HepG2 (cell line): ENCODE data around the gene FAM13B. TPM values are rescaled to one million over a fixed set of nuclear protein-coding genes. Genes with fewer than 3 reads are reported as not detected.

ENCODE experiments used
- ATAC-seq: fragments of 200-7000 bp; cut with Tn5 transposase; 3 replicates; pipeline ENCODE4 v1.9.1; 2020; ENCODE audit warnings: mild to moderate bottlenecking, moderate library complexity
- BruUV-seq: library from RNA; stranded (reverse); fragments of 400-500 nt; replicated peaks from 2 replicates; lab custom pipeline; 2021; lab: Mats Ljungman, UMichigan
- CTCF ChIA-PET: fragments of 300-600 bp; formaldehyde crosslinking; extraction: SDS; loops from one replicate; lab custom pipeline; 2021; ENCODE audit warnings: low total read pairs, inconsistent platforms, low intra/inter-chr PET ratio; lab: Yijun Ruan, JAX
- POLR2A ChIA-PET: fragments of 350-600 bp; sonication (Branson Sonifier 250); formaldehyde crosslinking; loops from one replicate; lab custom pipeline; 2020; ENCODE audit warnings: antibody characterized with exemption, inconsistent platforms; lab: Yijun Ruan, JAX
- DNase-seq: peaks from one replicate; pipeline ENCODE4 v3.0.0-alpha.2; 2015; ENCODE audit warnings: low spot score
- FAIRE-seq: peaks from 3 replicates; lab custom pipeline; 2011; peaks lifted over from hg19 to GRCh38; lab: Jason Lieb, UNC
- H2AFZ ChIP-seq: one replicate; pipeline ENCODE4 v1.6.1; 2011; ENCODE audit warnings: low read length, inconsistent platforms
- H3K27ac ChIP-seq: fragments of 300-600 bp; 3 replicates; pipeline ENCODE4 v1.8.0; 2011; ENCODE audit warnings: mixed run types, mild to moderate bottlenecking, mixed read lengths, low read length, inconsistent platforms; ENCODE audit not compliant: insufficient read depth; ENCODE audit errors: extremely low read length
- H3K27me3 ChIP-seq, 2 experiments: fragments of 200-600 bp in 1 of 2; 2 replicates in 1 of 2; 3 replicates in 1 of 2; pipeline versions ENCODE4 v1.6.0 to v1.8.0; 2011; ENCODE audit warnings: low read length in 2 of 2, mild to moderate bottlenecking in 2 of 2, moderate library complexity in 2 of 2, inconsistent platforms in 1 of 2; ENCODE audit not compliant: insufficient read depth in 2 of 2, control insufficient read depth in 1 of 2
- H3K36me3 ChIP-seq, 2 experiments: fragments of 200-600 bp in 1 of 2; replicated peaks in 1 of 2; 2 replicates in 1 of 2; 3 replicates in 1 of 2; pipeline versions ENCODE4 v1.5.1 to v1.8.0; 2011; ENCODE audit warnings: low read length in 2 of 2, inconsistent platforms in 1 of 2; ENCODE audit not compliant: insufficient read depth in 2 of 2, control insufficient read depth in 1 of 2
- H3K4me1 ChIP-seq: 2 replicates; pipeline ENCODE4 v1.5.1; 2012; ENCODE audit warnings: low read length, inconsistent platforms; ENCODE audit not compliant: insufficient read depth
- H3K4me2 ChIP-seq: 2 replicates; pipeline ENCODE4 v1.6.0; 2011; ENCODE audit warnings: low read depth, low read length, inconsistent platforms
- H3K4me3 ChIP-seq, 3 experiments: fragments of 200-600 bp in 1 of 3; sonication (generic), shearing (Covaris generic) in 1 of 3; replicated peaks in 1 of 3; 2 replicates each; pipeline ENCODE4 v1.5.1; 2011 to 2016; ENCODE audit warnings: low read length in 3 of 3, inconsistent platforms in 2 of 3, low read depth in 2 of 3, mild to moderate bottlenecking in 2 of 3, control low read depth in 1 of 3, mixed read lengths in 1 of 3; ENCODE audit not compliant: insufficient read depth in 1 of 3
- H3K79me2 ChIP-seq: one replicate; pipeline ENCODE4 v1.6.1; 2011; ENCODE audit warnings: low read length, inconsistent platforms; ENCODE audit not compliant: insufficient read depth
- H3K9ac ChIP-seq: 2 replicates; pipeline ENCODE4 v1.6.0; 2011; ENCODE audit warnings: mild to moderate bottlenecking, low read depth, low read length, inconsistent platforms; ENCODE audit not compliant: insufficient read depth
- H3K9me3 ChIP-seq: 2 replicates; pipeline ENCODE4 v1.5.1; 2012; ENCODE audit warnings: mild to moderate bottlenecking, low read length
- H4K20me1 ChIP-seq: 2 replicates; pipeline ENCODE4 v1.6.0; 2011; ENCODE audit warnings: inconsistent platforms, mild to moderate bottlenecking, low read length, moderate library complexity; ENCODE audit not compliant: insufficient read depth
- CEBPG ChIP-seq: IDR thresholded peaks from 2 replicates; pipeline ENCODE4 v1.6.1; 2016
- NFE2L2 ChIP-seq: fragments of 150-350 bp; IDR thresholded peaks from 2 replicates; pipeline ENCODE4 v1.6.1; 2014; ENCODE audit warnings: low read length
- SATB2 ChIP-seq: sonication (generic); formaldehyde crosslinking; IDR thresholded peaks from 2 replicates; pipeline ENCODE4 v1.5.0; 2020; ENCODE audit warnings: missing genetic modification reagents
- SP140L ChIP-seq: sonication (generic); formaldehyde crosslinking; IDR thresholded peaks from 2 replicates; pipeline ENCODE4 v1.4.0; 2020; ENCODE audit warnings: missing genetic modification reagents, borderline replicate concordance
- THAP11 ChIP-seq: IDR thresholded peaks from 2 replicates; pipeline ENCODE4 v1.6.1; 2016; ENCODE audit warnings: missing biosample characterization, missing genetic modification reagents
- ZBTB20 ChIP-seq: sonication (generic); formaldehyde crosslinking; IDR thresholded peaks from 2 replicates; pipeline ENCODE4 v1.8.1; 2023; ENCODE audit warnings: missing genetic modification reagents, low read depth, mild to moderate bottlenecking, borderline replicate concordance
- ZNF326 ChIP-seq: sonication (generic); formaldehyde crosslinking; IDR thresholded peaks from 2 replicates; pipeline ENCODE4 v1.4.0; 2020; ENCODE audit warnings: missing genetic modification reagents, borderline replicate concordance
- ZNF337 ChIP-seq: sonication (generic); formaldehyde crosslinking; IDR thresholded peaks from 2 replicates; pipeline ENCODE4 v1.5.1; 2020; ENCODE audit warnings: missing genetic modification reagents, low read depth, mild to moderate bottlenecking, borderline replicate concordance
- ZNF510 ChIP-seq: sonication (generic); formaldehyde crosslinking; IDR thresholded peaks from 2 replicates; pipeline ENCODE4 v1.4.0; 2020; ENCODE audit warnings: low read depth, mild to moderate bottlenecking, missing genetic modification reagents
- WGBS: methylation state at CpG from one replicate; pipeline ENCODE4 v1.1.6; 2017; ENCODE audit warnings: low lambda C conversion rate; 5-methylcytosine and 5-hydroxymethylcytosine counted together
- in situ Hi-C: cut with HindIII; loops from 2 replicates; pipeline ENCODE4 v1.10.0; 2017; ENCODE audit warnings: low pct_unique_long_range_greater_than_20kb; ENCODE audit not compliant: extremely low pct_ligation_motif_present
- intact Hi-C: fragments of 100-400 bp; cut with micrococcal nuclease; formaldehyde crosslinking; loops from one replicate; pipeline ENCODE4 v1.10.0; 2022; ENCODE audit not compliant: unreplicated experiment
- polyA plus RNA-seq, 8 experiments: library from polyadenylated mRNA; depleted of rRNA in 3 of 8; stranded (reverse) in 7 of 8; unstranded in 1 of 8; fragments of >200 nt; fragmentation: Illumina TruSeq in 4 of 8; extraction: Trizol in 4 of 8; gene quantifications; 2 replicates each; pipeline versions ENCODE4 v1.2.1 to v1.2.3, GENCODE V29; 2011 to 2016; ENCODE audit warnings: low read depth in 4 of 8, missing spikeins in 1 of 8, mixed read lengths in 1 of 8; ENCODE audit not compliant: insufficient read depth in 1 of 8
- total RNA-seq, 5 experiments: library from RNA; depleted of rRNA; stranded (reverse); fragments of >200 nt; fragmentation: Illumina TruSeq; extraction: Trizol; gene quantifications; 2 replicates each; pipeline ENCODE4 v1.2.3, GENCODE V29; 2016; ENCODE audit warnings: low read depth in 1 of 5
- TF ChIP-seq, protein P1 (sequence below): sonication (generic); formaldehyde crosslinking; IDR thresholded peaks from 2 replicates; pipeline ENCODE4 v1.5.0; 2020; ENCODE audit warnings: mild to moderate bottlenecking, missing genetic modification reagents, borderline replicate concordance
- TF ChIP-seq, protein P2 (sequence below): sonication (generic); IDR thresholded peaks from 2 replicates; pipeline ENCODE4 v1.6.1; 2016; ENCODE audit warnings: low read depth, borderline replicate concordance
- TF ChIP-seq, protein P3 (sequence below), 2 experiments: sonication (generic) in 1 of 2; formaldehyde crosslinking in 1 of 2; IDR thresholded peaks; 2 replicates each; pipeline versions ENCODE4 v1.4.0 to v1.6.1; 2016 to 2020; ENCODE audit warnings: borderline replicate concordance in 1 of 2, low read depth in 1 of 2, mild to moderate bottlenecking in 1 of 2, missing genetic modification reagents in 1 of 2

Gene FAM13B
- total and polyA plus RNA-seq, 2 of the 13 experiments (the other 11 are each of a cell fraction or from before 2014, with no cell fraction given): 6.9 to 11.5 TPM

DNA sequence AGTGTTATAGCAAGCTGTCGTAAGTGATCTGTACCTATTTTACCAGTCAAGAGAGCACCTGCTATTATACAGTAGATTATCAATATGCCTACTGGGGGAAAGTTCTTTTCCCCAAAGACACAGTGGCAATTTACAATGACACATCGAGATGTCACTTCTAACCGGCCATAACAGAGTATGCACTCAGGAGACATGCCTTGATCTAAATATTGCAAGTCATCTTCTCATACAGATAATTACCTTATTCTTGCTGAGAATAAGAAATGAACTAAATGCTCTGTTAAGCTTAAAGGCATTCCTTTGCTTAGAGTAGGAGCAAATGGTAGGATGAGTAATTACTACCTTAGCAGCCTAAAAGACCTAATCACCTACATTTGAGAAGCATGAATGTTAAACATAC lies 72.1 kb downstream of the FAM13B start:
- Histone ChIP-seq H3K36me3 (peaks cover 10 to 33% of the 10 kb centered on the region in 2 experiments; a peak in 4 of 5 replicates), H3K79me2 (no peaks in the 10 kb centered on the region), H3K27me3 (no peaks in the 10 kb centered on the region), H3K27ac (no peak overlapping the region), H3K4me1 (no peaks in the 10 kb centered on the region), H4K20me1 (no peaks in the 10 kb centered on the region), H3K4me2 (no peak overlapping the region), H3K4me3 (no peak overlapping the region), H2AFZ (no peak overlapping the region), H3K9ac (no peak overlapping the region), H3K9me3 (no peaks in the 10 kb centered on the region)
- no TSS peak for BruUV-seq
- intact Hi-C loops: no loop called here
- ChIA-PET CTCF (no interaction called here), POLR2A (no interaction called here)
- no peak for ATAC-seq
- WGBS: 97% methylated on average over 3 of the region's 3 CpGs
- in situ Hi-C loops: no loop called here
- DNase-seq: no peak
- no peak for FAIRE-seq
- TF ChIP-seq ZNF337 (CRISPR knock-in tag) (no peak), NFE2L2 (peak; percentile 73), SP140L (no peak), CEBPG (CRISPR knock-in tag) (no peak), ZNF510 (CRISPR knock-in tag) (no peak), ZNF326 (no peak), SATB2 (CRISPR knock-in tag) (no peak)
- TF ChIP-seq, protein P1, sequence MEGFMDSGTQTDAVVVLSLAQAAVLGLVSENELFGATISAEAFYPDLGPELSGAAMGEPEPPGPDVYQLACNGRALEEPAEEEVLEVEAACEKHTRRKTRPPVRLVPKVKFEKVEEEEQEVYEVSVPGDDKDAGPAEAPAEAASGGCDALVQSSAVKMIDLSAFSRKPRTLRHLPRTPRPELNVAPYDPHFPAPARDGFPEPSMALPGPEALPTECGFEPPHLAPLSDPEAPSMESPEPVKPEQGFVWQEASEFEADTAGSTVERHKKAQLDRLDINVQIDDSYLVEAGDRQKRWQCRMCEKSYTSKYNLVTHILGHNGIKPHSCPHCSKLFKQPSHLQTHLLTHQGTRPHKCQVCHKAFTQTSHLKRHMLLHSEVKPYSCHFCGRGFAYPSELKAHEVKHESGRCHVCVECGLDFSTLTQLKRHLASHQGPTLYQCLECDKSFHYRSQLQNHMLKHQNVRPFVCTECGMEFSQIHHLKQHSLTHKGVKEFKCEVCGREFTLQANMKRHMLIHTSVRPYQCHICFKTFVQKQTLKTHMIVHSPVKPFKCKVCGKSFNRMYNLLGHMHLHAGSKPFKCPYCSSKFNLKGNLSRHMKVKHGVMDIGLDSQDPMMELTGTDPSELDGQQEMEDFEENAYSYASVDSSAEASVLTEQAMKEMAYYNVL: no peak

DNA sequence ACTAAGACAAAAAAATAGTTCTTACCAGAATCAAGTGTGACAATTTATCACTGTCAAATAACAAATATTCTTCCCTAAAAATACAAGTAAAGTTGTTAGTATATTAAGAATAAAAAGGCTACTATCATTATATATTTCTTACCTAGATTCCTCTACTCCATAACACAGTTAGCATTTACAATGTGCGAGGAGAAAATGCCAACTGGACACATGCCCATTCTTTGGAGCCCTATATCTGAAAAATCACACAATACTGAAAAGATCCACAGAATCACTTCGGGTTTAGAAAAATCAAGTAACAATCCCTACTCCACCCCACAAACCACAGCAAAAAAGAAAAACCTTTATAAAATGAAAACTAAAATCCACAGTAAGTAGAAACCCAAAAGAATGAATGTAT lies 72.7 kb downstream of the FAM13B start:
- POLR2A ChIA-PET: no interaction called here
- Histone ChIP-seq H3K4me1 (no peaks in the 10 kb centered on the region), H2AFZ (no peak overlapping the region), H3K27ac (no peak overlapping the region), H3K4me3 (no peak overlapping the region), H3K9ac (no peak overlapping the region), H3K36me3 (peaks cover 8 to 36% of the 10 kb centered on the region in 2 experiments; a peak in 4 of 5 replicates), H4K20me1 (no peaks in the 10 kb centered on the region), H3K9me3 (no peaks in the 10 kb centered on the region), H3K4me2 (no peak overlapping the region), H3K27me3 (no peaks in the 10 kb centered on the region), H3K79me2 (no peaks in the 10 kb centered on the region)
- BruUV-seq: no TSS peak
- FAIRE-seq (no peak), ATAC-seq (no peak), DNase-seq (no peak)
- CTCF ChIA-PET: no interaction called here
- intact Hi-C loops (no loop called here), in situ Hi-C loops (no loop called here)
- WGBS: 96% methylated on average over 2 of the region's 2 CpGs
- no peak for TF ChIP-seq ZBTB20 (CRISPR knock-in tag)
- TF ChIP-seq, protein P2, sequence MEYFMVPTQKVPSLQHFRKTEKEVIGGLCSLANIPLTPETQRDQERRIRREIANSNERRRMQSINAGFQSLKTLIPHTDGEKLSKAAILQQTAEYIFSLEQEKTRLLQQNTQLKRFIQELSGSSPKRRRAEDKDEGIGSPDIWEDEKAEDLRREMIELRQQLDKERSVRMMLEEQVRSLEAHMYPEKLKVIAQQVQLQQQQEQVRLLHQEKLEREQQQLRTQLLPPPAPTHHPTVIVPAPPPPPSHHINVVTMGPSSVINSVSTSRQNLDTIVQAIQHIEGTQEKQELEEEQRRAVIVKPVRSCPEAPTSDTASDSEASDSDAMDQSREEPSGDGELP: no peak
- TF ChIP-seq THAP11 (CRISPR knock-in tag): no peak
- TF ChIP-seq, protein P3, sequence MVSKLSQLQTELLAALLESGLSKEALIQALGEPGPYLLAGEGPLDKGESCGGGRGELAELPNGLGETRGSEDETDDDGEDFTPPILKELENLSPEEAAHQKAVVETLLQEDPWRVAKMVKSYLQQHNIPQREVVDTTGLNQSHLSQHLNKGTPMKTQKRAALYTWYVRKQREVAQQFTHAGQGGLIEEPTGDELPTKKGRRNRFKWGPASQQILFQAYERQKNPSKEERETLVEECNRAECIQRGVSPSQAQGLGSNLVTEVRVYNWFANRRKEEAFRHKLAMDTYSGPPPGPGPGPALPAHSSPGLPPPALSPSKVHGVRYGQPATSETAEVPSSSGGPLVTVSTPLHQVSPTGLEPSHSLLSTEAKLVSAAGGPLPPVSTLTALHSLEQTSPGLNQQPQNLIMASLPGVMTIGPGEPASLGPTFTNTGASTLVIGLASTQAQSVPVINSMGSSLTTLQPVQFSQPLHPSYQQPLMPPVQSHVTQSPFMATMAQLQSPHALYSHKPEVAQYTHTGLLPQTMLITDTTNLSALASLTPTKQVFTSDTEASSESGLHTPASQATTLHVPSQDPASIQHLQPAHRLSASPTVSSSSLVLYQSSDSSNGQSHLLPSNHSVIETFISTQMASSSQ (IDR thresholded peaks at IDR 0.05; ENCODE audit: low read depth): no peak
- TF ChIP-seq, protein P3 (CRISPR knock-in tag; IDR thresholded peaks at IDR 0.05; ENCODE audit: borderline replicate concordance): no peak
